IPS DF 4.7 (cell line): Measurements from ENCODE around the gene RTCA.
"Not testable (repeated sequence)": the region's sequence is repeated elsewhere in the genome, so short reads cannot be mapped to it uniquely, and the experiment has no call there.

Experiments
- DNase-seq: peaks from one replicate; pipeline ENCODE4 v3.0.0-alpha.2; 2013; ENCODE audit warnings: low spot score; ENCODE audit errors: extremely low read depth

RTCA gene

GRCh38 chr1:100265931-100266740 lies at the start of gene RTCA:
RTCA (plus strand) TSS chr1:100266216; CDS start chr1:100266376, 160 bp downstream.
- DNase-seq: peak; percentile 87

DNA sequence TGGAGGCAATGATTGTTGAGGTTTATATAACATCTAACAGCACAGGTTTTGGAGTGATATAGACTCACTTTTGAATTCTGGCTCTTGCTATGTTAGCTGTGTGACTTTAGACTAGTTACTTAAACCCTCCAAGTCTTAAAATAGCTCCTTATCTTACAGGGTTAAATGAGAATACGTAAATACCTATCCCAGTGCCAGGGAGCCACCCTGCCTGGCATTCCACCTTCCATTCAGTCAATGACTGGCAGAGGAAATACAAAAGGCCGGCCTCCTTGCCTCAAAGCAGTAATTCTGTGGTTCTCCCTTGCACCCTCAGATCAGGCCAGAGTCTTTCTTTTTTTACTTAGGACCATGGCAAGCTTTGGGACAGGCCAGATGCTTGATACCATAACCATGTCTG lies 48.2 kb upstream of the RTCA start:
- no peak for DNase-seq

GRCh38 chr1:100219457-100219856 lies 46.6 kb upstream of the RTCA start:
- no peak for DNase-seq

DNA sequence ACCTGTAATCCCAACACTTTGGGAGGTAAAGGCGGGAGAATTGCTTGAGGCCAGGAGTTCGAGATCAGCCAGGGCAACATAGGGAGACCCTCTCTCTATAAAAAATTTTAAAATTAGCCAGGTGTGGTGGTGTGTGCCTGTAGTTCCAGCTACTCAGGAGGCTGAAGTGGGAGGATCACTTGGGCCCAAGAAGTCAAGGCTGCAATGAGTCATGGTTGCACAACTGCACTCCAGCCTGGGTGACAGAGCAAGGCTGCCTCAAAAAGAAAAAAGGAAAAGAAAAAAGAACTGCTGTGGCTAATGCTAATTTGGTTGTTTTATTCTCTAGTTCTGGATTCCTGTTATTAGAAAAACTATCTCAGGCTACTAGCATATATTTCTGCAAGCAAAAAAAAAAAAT lies 46.1 kb upstream of the RTCA start:
- no peak for DNase-seq

- no peak for DNase-seq
Observed at GRCh38 chr1:100222428-100222827, 43.6 kb upstream of the RTCA start.

GRCh38 chr1:100229681-100230443 lies 36.2 kb upstream of the RTCA start:
- DNase-seq: no peak

DNA sequence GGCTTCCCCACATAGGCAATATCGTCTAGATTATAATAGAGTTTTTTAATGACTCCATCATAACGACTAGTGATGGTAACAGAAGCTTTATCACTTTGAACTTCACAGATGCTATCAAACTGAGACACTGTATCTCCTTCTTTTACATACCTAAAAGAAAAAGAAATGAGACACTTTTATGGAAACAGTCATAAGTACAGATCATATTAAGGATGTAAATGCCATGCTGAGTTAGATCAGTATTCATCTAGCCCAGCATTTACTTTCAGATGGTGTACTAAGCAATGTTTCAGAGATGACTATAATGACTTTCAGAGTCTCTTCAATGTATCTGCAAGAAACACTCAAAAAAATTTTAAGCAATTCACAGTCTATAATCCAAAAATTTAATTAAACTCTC lies 35.3 kb upstream of the RTCA start:
- no peak for DNase-seq

DNA sequence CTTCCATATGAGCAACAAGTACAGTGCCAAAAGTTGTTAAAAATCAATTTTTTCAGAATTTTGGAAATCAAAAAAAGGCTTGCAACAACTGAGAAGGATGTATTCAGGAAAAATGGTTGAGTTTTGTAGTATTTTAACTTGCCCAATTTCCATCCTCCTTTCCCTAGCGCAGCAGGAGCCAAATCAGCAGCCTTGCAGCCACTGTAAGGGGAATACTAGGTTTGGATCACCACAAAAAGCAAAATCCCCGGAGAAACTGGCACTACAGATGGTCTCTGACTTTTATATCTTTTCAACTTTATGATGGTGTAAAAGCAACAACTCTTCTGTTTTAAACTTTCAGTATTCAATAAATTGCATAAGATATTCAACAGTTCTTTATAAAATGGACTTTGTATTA lies 34.3 kb upstream of the RTCA start:
- no peak for DNase-seq

DNA sequence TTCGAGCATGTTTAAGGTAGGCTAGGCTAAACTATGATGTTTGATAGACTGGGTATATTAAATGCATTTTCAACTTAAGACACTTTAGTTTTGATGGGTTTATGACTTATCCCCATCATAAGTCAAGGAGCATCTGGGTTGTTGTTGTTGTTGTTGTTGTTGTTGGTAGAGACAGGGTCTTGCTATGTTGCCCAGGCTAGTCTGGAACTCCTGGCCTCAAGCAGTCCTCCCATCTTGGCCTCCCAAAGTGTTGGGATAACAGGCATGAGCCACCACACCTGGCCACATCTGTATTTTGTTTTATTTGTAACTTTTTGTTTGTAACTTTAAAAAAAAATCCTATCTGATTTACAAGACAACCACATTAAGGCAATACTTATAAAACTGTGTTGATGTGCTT lies 33.9 kb upstream of the RTCA start:
- DNase-seq: no peak

DNA sequence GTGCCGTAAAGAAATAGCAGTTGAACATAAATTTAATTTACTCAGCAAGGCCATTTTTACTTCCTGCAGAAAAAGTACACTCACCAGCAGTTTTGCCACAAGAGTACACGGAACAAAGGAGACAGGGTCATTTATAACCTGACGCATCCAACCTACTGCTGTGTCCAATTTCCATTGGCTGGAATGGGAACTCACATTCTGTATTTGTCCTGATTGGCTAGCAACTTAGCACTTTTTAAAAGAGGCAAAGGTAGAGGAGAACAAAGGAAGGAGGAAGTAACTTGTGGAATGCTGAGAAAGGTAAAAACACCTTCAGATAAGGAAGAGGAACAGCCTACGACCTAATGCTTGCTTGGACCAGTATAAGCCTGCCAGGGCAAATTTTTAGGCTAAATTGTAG lies 32.5 kb upstream of the RTCA start:
- not testable (repeated sequence) for DNase-seq

DNA sequence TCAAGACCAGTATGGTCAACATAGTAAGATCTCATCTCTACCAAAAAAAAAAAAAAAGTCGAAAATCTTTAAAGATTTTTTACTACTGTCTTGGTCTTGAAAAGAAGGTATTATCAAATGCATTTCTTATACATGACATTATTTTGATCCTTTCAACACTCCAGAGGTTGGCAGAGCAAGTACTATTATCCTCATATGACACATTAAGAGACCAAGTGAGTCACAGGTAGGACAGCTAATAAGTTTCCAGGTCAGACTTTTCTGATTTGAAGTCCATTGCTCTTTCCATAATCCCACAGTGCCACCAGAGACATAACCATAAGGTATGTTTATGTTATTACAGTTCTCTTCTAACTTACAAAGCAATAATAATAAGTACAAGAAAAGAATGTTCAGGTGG lies 31.6 kb upstream of the RTCA start:
- no peak for DNase-seq

DNA sequence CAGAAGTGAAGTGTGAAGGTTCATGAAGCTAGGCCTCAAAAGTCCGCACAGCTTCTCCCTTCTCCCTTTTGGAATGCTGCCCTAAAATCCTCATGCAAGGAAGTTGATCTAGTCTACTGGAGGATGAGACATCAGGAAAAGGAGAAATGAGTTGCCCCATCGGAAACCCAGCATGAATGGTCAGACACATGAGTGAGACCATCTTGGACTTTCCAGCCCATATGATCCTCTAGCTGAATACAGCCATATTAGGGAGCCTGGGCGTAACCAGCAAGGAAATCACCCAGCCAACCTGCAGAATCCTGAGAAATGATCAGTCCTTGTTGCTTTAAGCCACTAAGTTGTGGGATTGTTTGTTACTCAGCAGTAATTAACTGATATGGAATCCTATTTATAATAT lies 28.9 kb upstream of the RTCA start:
- DNase-seq: no peak

GRCh38 chr1:100239961-100240360 lies 26.1 kb upstream of the RTCA start:
- no peak for DNase-seq

DNA sequence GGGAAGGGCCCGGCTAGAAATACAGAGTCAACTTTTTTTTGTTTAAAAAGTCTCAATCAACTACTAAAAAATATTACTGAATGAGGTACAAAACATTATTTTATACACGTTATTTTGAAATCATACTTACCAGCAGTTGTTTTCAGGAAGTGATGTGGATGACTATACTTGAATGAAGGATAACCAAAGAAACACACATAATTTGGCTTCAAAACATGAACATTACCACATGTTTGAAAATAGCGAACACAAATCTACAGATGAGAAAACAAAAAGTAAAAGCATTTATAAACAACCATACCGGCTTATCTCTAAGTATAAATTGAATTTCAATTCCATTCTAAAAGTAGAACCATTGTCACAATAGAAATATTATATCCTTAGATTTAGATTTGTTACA lies 25.4 kb upstream of the RTCA start:
- DNase-seq: no peak

DNA sequence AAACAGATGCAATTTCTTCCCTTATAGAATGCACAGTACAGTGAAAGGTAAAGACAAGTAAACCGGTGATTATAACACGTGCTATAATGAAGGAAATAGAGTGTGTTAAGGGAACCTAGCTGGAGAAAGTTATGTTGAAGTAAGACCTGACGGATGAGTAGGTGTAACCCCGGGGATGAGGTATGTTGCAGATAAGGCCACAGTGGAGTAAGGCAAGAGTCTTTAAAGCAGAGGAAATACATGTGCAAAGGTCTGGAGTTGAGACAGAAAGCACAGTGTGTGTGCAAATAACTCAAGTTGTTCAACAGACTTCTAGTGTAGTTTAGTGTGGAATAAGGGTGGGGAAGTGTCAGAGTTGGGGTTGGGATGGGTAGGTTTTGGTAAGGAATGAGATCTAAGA lies 19.3 kb upstream of the RTCA start:
- DNase-seq: no peak

- DNase-seq: no peak
Observed at GRCh38 chr1:100249155-100249536, 16.9 kb upstream of the RTCA start.

DNA sequence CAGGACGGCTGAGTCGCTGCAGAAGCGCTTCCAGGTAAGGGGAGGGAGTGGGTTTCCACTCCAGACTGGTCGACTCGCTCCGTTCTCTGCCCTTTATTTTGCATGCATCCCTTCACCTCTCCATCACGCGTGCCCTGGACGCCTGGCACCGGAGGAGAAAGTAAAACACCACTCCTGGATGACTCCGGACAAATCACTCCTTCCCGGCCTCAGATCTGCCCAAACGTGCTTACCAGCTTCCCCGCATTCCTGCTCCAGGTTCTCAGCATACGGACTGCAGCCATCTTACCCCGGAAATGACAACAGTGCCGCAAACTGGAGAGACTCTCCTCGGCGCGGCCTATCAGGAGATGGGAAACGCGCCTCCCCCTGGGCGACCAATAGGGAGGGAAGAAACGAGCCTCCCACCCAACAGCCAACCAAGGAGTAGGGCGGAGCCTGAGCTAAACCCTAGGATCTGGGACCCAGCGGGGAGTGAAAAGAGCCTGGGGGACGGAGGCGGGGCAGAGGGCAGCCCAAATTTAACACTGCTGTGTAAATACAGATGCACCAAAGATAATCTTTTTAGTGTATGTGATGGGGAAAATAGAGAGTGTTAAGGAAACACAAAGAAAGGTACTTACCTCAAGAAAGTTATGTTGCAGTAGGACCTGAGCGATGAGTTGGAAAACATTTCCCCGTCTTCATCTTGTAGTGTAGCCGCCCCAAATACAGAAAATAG lies 16.3 kb upstream of the RTCA start, which contains the start of gene DBT:
DBT (minus strand) TSS at position 298 of the 721 bp plus-strand sequence; CDS start at position 284, 14 bp downstream.
- DNase-seq: peak; percentile 95

GRCh38 chr1:100250264-100250663 lies 15.8 kb upstream of the RTCA start:
- DNase-seq: no peak

- DNase-seq: no peak
Observed at GRCh38 chr1:100250807-100251206, 15.2 kb upstream of the RTCA start.

GRCh38 chr1:100252901-100253300 lies 13.1 kb upstream of the RTCA start:
- DNase-seq: no peak

DNA sequence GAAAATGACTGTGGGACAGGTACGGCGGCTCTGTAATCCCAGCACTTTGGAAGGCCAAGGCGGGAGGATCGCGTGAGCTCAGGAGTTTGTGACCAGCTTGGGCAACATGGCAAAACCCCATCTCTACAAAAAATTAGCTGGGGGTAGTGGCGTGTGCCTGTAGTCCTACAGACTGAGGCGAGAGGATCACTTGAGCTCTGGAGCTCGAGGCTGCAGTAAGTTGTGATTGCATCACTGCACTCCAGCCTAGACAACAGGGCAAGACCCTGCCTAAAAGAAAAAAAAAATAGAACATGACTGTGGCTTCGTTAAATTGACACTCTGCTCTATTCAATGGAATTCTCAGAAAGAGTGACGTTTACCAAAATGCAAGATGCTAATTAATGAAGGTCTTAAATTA lies 12.5 kb upstream of the RTCA start:
- no peak for DNase-seq

DNA sequence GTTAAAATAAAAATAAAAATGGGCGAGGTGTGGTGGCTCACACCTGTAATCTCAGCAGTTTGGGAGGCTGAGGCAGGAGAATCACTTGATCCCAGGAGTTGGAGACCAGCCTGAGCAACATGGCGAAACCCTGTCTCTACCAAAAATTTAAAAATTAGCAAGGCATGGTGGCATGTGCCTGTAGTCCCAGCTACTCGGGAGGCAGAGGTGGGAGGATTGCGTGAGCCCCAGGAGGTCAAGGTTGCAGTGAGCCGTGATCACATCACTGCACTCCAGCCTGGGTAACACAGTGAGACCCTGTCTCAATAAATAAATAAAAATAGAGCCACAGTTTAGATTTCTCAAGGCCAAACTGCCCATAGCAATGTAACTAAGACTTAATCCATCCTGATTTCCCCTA lies 9.7 kb upstream of the RTCA start:
- DNase-seq: not testable (repeated sequence)
